Parathyroid adenoma (tissue), 2 donors: ENCODE measurements around the gene LRRC37A.
"Not testable (repeated sequence)": the region's sequence is repeated elsewhere in the genome, so short reads cannot be mapped to it uniquely, and the experiment has no call there.

Experiments used
- H2AFZ ChIP-seq: fragments of 300-600 bp; sonication (generic); one replicate; pipeline ENCODE4 v1.7.0; 2017; ENCODE audit warnings: antibody characterized with exemption, mild to moderate bottlenecking
- H3K27ac ChIP-seq: fragments of 300-600 bp; sonication (generic); one replicate; pipeline ENCODE4 v1.7.0; 2017
- H3K27me3 ChIP-seq: fragments of 300-600 bp; sonication (generic); one replicate; pipeline ENCODE4 v1.7.0; 2017; ENCODE audit warnings: low read length; ENCODE audit not compliant: control insufficient read depth, insufficient read depth
- H3K36me3 ChIP-seq: fragments of 300-600 bp; sonication (generic); one replicate; pipeline ENCODE4 v1.7.0; 2017; ENCODE audit warnings: low read length; ENCODE audit not compliant: control insufficient read depth, insufficient read depth
- H3K4me1 ChIP-seq: fragments of 300-600 bp; sonication (generic); one replicate; pipeline ENCODE4 v1.7.0; 2017; ENCODE audit warnings: control low read depth
- H3K4me2 ChIP-seq: fragments of 300-600 bp; sonication (generic); one replicate; pipeline ENCODE4 v1.7.0; 2017; ENCODE audit warnings: low read length
- H3K4me3 ChIP-seq: fragments of 300-600 bp; sonication (generic); one replicate; pipeline ENCODE4 v1.7.0; 2017; ENCODE audit warnings: low read depth, low read length
- H3K79me2 ChIP-seq: fragments of 300-600 bp; sonication (generic); one replicate; pipeline ENCODE4 v1.7.0; 2017; ENCODE audit warnings: control low read depth
- H3K9ac ChIP-seq: fragments of 300-600 bp; sonication (generic); one replicate; pipeline ENCODE4 v1.7.0; 2017; ENCODE audit warnings: mild to moderate bottlenecking
- H3K9me3 ChIP-seq: fragments of 300-600 bp; sonication (generic); one replicate; pipeline ENCODE4 v1.7.0; 2017; ENCODE audit warnings: low read length; ENCODE audit not compliant: control insufficient read depth
- CTCF ChIP-seq: fragments of 300-600 bp; sonication (generic); IDR thresholded peaks from one replicate; pipeline ENCODE4 v1.7.0; 2017; ENCODE audit warnings: antibody characterized with exemption, mild to moderate bottlenecking
- donor health status: primary hyperparathyroidism.

LRRC37A gene

GRCh38 chr17:46286764-46287221, 8.1 kb upstream of the LRRC37A start:
- not testable (repeated sequence) for H3K27ac ChIP-seq, H3K4me3 ChIP-seq
- H2AFZ ChIP-seq = peak overlapping the region; percentile 34

GRCh38 chr17:46287587-46287986, 7.3 kb upstream of the LRRC37A start:
- not testable (repeated sequence) for H3K4me2 ChIP-seq, H3K27me3 ChIP-seq, H2AFZ ChIP-seq, H3K79me2 ChIP-seq, H3K9ac ChIP-seq, H3K9me3 ChIP-seq, H3K4me1 ChIP-seq, H3K27ac ChIP-seq, H3K4me3 ChIP-seq, H3K36me3 ChIP-seq

More at GRCh38 chr17:46286764-46287221, 8.1 kb upstream of the LRRC37A start:
- not testable (repeated sequence) for H3K27me3 ChIP-seq, H3K4me1 ChIP-seq, H3K36me3 ChIP-seq, H3K79me2 ChIP-seq, H3K9ac ChIP-seq, H3K4me2 ChIP-seq, H3K9me3 ChIP-seq
- TF ChIP-seq CTCF = peak; percentile 76

- H3K4me3 ChIP-seq, H3K27ac ChIP-seq: not testable (repeated sequence)
Observed at GRCh38 chr17:46290906-46291546, 3.9 kb upstream of the LRRC37A start.

GRCh38 chr17:46291618-46292017, 3.3 kb upstream of the LRRC37A start:
- not testable (repeated sequence) for H3K4me2 ChIP-seq, H3K9me3 ChIP-seq, H3K27ac ChIP-seq

More at GRCh38 chr17:46290906-46291546, 3.9 kb upstream of the LRRC37A start:
- H2AFZ ChIP-seq, H3K9ac ChIP-seq, H3K4me1 ChIP-seq, H3K27me3 ChIP-seq, H3K4me2 ChIP-seq, H3K36me3 ChIP-seq, H3K9me3 ChIP-seq, H3K79me2 ChIP-seq: not testable (repeated sequence)

GRCh38 chr17:46341220-46341619, 46.3 kb downstream of the LRRC37A start:
- H3K27me3 ChIP-seq, H3K36me3 ChIP-seq, H2AFZ ChIP-seq, H3K27ac ChIP-seq, H3K4me3 ChIP-seq, H3K4me2 ChIP-seq, H3K9ac ChIP-seq, H3K9me3 ChIP-seq, H3K4me1 ChIP-seq, H3K79me2 ChIP-seq: not testable (repeated sequence)

More at GRCh38 chr17:46291618-46292017, 3.3 kb upstream of the LRRC37A start:
- H3K27me3 ChIP-seq, H3K4me3 ChIP-seq, H3K4me1 ChIP-seq, H3K9ac ChIP-seq, H3K36me3 ChIP-seq, H3K79me2 ChIP-seq, H2AFZ ChIP-seq: not testable (repeated sequence)

GRCh38 chr17:46342131-46342530, 47.2 kb downstream of the LRRC37A start:
- H3K4me2 ChIP-seq, H3K4me1 ChIP-seq, H3K9ac ChIP-seq, H3K4me3 ChIP-seq, H3K9me3 ChIP-seq, H3K27me3 ChIP-seq, H2AFZ ChIP-seq, H3K36me3 ChIP-seq, H3K79me2 ChIP-seq, H3K27ac ChIP-seq: not testable (repeated sequence)

- H2AFZ ChIP-seq, H3K27ac ChIP-seq, H3K79me2 ChIP-seq, H3K4me1 ChIP-seq, H3K9ac ChIP-seq, H3K9me3 ChIP-seq, H3K4me2 ChIP-seq, H3K36me3 ChIP-seq, H3K27me3 ChIP-seq, H3K4me3 ChIP-seq: not testable (repeated sequence)
Observed at GRCh38 chr17:46348345-46348744, 53.4 kb downstream of the LRRC37A start.

- not testable (repeated sequence) for H3K9me3 ChIP-seq, H3K4me2 ChIP-seq, H3K4me3 ChIP-seq, H3K27ac ChIP-seq, H2AFZ ChIP-seq, H3K27me3 ChIP-seq, H3K36me3 ChIP-seq, H3K4me1 ChIP-seq, H3K9ac ChIP-seq, H3K79me2 ChIP-seq
Observed at GRCh38 chr17:46349060-46349459, 54.1 kb downstream of the LRRC37A start.

GRCh38 chr17:46353856-46354255, 58.9 kb downstream of the LRRC37A start:
- not testable (repeated sequence) for H3K27me3 ChIP-seq, H3K4me3 ChIP-seq, H3K9me3 ChIP-seq

GRCh38 chr17:46361145-46361735, 66.3 kb downstream of the LRRC37A start:
- not testable (repeated sequence) for H3K27me3 ChIP-seq, H3K4me2 ChIP-seq, H3K79me2 ChIP-seq, H3K4me3 ChIP-seq, H3K36me3 ChIP-seq, H3K9ac ChIP-seq, H3K9me3 ChIP-seq, H2AFZ ChIP-seq, H3K4me1 ChIP-seq, H3K27ac ChIP-seq

More at GRCh38 chr17:46353856-46354255, 58.9 kb downstream of the LRRC37A start:
- not testable (repeated sequence) for H3K79me2 ChIP-seq, H2AFZ ChIP-seq, H3K9ac ChIP-seq, H3K4me2 ChIP-seq, H3K4me1 ChIP-seq, H3K27ac ChIP-seq, H3K36me3 ChIP-seq
